GM18907 (cell line): ENCODE data around the gene ANKRD40.

Source experiments
- ATAC-seq: cut with Tn5 transposase; IDR thresholded peaks from one replicate; pipeline ENCODE4 v1.9.1; 2021; ENCODE audit warnings: mild to moderate bottlenecking, moderate library complexity; ENCODE audit not compliant: unreplicated experiment

ANKRD40 gene

DNA sequence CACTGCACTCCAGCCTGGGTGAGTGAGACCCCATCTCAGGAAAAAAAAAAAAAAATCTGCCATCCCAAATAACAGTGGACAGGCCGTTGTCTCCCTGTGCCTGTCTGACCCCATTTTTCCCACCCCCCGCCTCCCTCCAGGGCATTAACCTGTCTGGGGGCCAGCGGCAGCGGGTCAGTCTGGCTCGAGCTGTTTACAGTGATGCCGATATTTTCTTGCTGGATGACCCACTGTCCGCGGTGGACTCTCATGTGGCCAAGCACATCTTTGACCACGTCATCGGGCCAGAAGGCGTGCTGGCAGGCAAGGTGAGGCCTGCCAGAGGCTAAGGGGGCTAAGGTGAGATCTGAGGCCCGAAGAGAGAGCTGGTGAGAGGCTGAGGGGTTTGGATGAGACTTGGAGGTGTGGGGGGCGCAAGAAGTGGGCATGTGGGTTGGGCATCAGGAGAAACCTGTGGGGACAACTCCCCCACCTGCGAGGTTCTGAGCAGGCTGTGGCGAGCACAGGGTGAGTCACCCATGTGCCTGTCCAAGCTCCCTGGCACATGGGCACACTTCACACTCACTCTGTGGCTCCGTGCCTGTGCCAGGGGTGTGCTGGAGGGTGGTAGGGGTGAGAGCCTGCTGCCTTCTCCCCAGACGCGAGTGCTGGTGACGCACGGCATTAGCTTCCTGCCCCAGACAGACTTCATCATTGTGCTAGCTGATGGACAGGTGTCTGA lies 34.7 kb downstream of the ANKRD40 start:
- ATAC-seq = no peak

DNA sequence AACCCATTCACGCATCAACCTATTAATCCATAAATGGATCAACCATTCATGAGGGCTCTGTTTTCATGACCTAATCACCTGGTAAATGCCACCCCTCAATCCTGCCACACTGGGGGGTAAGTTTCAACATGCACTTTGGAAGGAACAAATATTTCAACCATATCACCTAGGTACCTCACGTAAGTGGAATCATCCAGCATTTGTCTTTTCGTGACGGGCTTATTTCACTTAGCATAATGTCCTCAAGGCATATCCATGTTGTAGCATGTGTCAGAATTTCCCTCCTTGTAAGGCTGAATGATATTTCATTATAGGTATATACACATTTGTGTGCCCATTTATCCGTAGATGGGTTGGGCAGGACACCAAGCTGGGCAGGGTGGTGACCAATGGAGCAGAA lies 35.6 kb downstream of the ANKRD40 start:
- no peak for ATAC-seq

GRCh38 chr17:50668838-50669581 lies 38.7 kb downstream of the ANKRD40 start:
- ATAC-seq = no peak

DNA sequence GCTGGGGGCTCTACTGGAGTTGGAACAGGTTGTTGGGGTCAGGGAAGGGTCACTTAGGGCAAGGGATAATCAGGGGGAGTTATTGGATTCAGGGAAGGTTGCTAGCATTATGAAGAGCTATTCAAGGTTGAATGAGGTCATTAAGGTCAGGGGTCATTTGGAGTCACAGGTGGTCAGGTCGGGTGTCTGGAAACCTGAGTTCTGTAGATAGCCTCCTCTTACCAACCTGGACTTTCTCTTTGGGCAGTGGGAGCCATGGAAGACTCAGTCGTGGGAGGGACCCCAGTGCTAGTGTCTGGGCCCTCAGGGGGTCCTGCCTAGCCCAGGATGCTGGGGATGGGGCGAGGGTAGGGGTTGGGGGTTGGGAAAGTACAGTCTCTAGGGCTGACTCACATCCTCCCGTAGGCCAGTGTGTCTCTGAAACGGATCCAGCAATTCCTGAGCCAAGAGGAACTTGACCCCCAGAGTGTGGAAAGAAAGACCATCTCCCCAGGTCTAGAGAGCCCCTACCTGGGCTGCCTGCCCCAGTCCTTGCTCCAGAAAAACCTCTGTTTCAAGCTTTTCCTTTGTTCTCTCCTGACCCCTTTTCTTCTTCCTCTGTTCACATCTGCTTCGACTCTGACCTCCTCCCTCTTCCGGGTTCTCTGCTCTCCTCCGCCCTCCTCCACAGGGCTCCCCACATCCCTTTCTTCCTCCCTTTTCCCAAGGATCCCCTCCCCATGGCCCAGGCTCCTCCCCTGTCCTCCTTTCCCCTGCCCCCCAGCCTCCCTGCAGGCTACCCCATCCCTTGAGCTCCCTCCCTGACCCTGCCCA lies 39.5 kb downstream of the ANKRD40 start:
- no peak for ATAC-seq

DNA sequence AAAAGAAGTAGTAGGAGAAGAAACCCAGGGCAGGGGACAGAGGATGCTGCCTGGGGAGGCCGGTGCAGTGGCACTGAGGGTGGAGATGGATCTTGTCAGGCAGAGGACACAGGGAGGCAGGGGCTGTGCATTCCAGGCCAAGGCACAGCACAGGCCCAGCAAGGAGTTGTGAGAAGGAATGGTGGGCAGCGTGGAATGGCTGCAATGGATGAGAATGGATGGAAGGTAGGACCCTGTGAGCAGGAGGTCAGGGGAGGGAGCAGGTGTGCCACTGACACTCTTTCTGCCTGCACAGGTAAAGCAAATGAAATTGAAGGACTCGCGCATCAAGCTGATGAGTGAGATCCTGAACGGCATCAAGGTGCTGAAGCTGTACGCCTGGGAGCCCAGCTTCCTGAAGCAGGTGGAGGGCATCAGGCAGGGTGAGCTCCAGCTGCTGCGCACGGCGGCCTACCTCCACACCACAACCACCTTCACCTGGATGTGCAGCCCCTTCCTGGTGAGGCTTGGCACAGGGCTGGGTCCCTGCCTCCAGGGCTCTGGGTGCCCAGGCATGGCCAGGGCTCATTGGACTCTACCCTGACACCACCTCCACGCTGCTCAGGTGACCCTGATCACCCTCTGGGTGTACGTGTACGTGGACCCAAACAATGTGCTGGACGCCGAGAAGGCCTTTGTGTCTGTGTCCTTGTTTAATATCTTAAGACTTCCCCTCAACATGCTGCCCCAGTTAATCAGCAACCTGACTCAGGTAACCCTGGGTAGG lies 40.3 kb downstream of the ANKRD40 start:
- ATAC-seq = no peak

DNA sequence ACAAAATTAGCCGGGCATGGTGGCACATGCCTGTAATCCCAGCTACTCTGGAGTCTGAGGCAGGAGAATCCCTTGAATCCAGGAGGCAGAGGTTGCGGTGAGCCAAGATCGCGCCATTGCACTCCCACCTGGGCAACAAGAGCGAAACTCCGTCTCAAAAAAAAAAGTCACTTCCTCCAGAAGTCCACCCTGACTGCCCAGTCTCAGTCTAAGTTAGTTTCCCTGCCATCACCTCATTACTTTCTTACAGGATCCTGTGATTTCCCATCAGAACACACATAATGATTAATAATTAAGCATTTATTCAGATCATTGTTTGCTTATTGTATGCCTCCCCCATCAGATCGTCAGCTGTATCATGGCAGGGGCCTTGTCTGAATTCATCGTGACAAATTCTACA lies 41.4 kb downstream of the ANKRD40 start:
- no peak for ATAC-seq

GRCh38 chr17:50665838-50666237 lies 41.9 kb downstream of the ANKRD40 start:
- ATAC-seq = no peak

DNA sequence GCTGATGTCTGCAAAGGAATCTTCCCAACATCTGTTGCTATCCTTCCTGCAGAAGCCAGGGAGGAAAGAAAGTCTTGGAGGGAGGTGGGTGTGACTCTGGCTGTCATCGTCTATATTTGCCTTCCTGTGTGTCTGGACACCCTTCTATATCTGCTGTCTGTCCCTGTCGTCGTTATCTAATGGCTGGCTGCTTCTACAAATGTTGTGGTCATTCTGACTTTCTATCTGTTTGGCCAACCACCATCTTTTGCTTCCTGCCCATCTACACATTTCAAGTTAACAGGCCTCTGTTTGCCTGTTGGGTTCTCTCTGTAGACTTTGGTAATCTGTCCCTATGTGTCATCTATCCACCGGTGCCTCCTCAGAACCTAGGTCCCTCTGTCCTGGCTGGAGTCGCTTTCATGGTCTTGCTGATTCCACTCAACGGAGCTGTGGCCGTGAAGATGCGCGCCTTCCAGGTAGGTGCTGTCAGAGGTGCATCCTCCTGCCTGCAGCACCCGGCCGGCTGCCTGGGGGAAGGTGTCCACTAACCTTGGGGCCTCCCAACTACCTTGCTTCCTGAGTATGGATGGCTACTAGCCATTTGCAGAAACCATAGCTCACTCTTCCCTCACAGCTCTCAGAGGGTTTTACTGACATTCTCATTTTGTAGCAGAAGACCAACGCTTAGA lies 42.8 kb downstream of the ANKRD40 start:
- no peak for ATAC-seq

- no peak for ATAC-seq
Measured at GRCh38 chr17:50663812-50664374, 43.8 kb downstream of the ANKRD40 start.

GRCh38 chr17:50662632-50663225 lies 45.0 kb downstream of the ANKRD40 start:
- ATAC-seq = no peak

DNA sequence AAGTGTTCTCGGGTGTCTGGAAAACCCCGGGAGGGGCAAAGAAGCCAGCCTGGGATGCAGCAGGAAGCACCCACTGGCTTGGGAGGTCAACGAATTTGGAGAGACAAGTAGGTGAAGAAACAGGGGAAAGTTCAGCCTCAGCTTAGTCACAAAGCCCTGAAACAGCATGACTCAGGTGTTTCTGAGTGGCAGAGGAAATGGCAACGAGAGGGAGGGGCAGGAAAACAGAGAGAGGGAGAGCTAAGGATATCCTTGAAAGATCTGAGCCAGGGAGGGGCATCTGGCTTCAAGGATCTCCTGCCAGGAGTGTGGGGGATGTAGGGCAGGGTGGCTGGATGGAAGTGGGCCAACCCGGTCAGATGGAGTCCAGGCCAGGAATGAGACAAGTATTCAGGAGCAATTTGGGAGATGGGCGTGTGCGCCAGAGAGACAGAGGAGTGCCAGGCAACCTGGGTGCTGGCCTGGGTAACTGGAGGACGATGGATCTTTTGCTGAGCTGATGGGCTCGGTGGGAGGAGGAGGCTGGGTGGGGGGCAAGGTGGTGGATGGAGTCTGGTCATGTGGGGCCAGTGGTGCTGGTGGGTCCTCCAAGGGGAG lies 45.8 kb downstream of the ANKRD40 start:
- ATAC-seq = no peak

- ATAC-seq = no peak
Measured at GRCh38 chr17:50661348-50661747, 46.4 kb downstream of the ANKRD40 start.

DNA sequence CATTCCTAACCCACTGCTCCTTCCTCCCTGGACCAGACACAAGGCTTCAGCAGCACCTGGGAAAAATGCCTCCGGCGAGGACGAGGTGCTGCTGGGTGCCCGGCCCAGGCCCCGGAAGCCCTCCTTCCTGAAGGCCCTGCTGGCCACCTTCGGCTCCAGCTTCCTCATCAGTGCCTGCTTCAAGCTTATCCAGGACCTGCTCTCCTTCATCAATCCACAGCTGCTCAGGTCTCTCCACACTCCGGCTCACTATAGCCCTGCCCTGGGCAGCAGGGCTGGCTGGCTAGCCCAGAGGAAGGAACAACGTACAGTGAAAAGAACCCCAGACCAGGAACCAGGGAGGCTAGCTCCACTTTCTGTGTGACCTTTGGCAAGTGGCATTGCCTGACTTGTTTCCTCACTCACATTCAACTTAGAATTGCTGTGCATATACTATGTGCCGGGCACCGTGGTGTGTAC lies 46.8 kb downstream of the ANKRD40 start:
- ATAC-seq = no peak

DNA sequence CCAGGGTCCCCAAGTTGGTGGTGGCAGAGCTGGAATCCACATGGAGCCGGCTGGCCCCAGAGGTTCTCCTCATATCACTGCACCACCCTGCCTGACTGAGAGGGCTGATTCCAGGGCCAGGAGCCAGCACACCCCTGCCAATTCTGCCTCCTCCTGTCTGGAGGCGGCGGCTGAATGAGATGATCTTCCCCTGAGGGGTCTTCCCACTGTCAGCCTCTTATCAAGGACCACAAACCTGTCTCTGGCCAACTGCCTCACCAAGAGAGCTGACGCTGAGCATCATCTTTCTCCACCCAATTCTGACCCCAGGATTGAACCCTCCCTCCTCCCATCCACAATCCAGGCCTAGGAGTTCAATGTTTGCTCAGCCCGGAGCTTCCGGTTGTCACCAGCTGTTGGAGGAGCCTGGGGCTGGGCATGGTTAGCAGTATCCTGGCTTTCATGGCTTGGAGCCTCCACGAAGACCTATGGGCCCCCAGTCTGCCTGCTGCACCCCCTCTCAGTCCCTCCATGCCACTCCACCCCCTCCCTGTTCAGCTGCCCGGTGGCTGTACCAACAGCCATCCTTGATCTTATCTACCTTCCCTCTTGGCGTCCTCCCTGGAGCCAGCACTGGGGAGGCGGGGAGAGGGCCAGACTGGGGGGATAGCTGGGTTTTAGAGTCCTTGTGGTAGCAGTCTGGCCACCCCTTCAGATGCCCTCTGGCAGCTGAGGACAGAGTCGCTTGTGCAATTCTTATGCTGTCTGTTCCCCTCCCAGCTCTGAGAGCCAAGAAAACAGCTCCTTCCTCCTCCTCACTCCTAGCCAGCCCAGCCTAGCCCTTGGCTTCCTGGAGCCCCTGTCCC lies 47.5 kb downstream of the ANKRD40 start:
- ATAC-seq = no peak

GRCh38 chr17:50659179-50659578 lies 48.5 kb downstream of the ANKRD40 start:
- no peak for ATAC-seq

GRCh38 chr17:50658616-50659015 lies 49.1 kb downstream of the ANKRD40 start:
- no peak for ATAC-seq

DNA sequence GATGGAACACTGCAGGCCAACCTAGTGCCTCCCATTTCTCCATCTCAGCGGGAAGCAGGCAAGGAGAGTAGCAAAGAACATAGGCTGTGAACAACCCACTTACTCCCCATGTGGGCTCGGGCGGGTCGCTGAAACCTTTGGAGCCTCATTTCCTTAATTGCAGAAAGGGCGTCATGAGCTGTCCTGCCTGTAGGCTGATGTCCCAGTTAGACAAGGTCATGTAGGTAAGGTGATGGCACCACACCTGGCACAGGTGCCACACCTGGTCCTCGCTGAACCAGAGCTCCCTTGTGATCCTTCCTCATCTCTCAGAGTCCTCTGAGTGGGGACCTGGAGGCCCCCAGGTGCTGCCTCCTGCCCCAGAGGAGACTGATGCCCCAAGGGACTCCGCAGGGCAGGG lies 50.1 kb downstream of the ANKRD40 start:
- ATAC-seq = no peak

- ATAC-seq = no peak
Measured at GRCh38 chr17:50657054-50657453, 50.7 kb downstream of the ANKRD40 start.
